ENCODE data around the gene CLDN1.

The CLDN1 gene

DNA sequence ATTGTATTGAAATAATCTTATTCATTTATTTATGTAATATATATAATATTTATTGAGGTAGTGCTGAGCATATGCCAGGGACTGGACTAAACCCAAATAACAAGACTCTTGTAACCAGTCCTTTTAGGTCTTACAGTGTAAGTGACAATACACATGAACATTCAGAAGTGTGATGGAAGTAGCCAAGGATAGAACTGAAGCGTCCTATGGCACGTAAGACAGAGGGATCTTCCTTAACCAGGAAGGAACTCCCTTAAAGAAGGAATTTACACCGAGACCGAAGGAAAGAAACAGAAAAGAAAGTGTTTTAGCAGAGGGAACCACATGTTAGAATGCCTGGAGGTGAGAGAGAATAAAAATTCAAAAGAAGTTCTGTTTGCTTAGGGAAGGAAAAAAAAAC lies 23.6 kb upstream of the CLDN1 start:
- ATAC-seq, result peak; percentile 21; the same call in 1 of the 3 replicates
- TF ChIP-seq TOX (CRISPR knock-in tag; IDR thresholded peaks at IDR 0.05; ENCODE audit: borderline replicate concordance) (no peak), PPARA (CRISPR knock-in tag; IDR thresholded peaks at IDR 0.05; ENCODE audit: borderline replicate concordance) (no peak), OSR1 (CRISPR knock-in tag; IDR thresholded peaks at IDR 0.05) (no peak), ZNF70 (CRISPR knock-in tag; IDR thresholded peaks at IDR 0.05) (no peak), TCF4 (CRISPR knock-in tag; IDR thresholded peaks at IDR 0.05; ENCODE audit: borderline replicate concordance) (no peak), ZNF8 (CRISPR knock-in tag; IDR thresholded peaks at IDR 0.05) (no peak), ZC3H10 (CRISPR knock-in tag; IDR thresholded peaks at IDR 0.05) (no peak), ZFP3 (CRISPR knock-in tag; IDR thresholded peaks at IDR 0.05) (no peak), ESRRG (CRISPR knock-in tag; IDR thresholded peaks at IDR 0.05) (no peak), GLIS3 (CRISPR knock-in tag; IDR thresholded peaks at IDR 0.05) (no peak)
- TF ChIP-seq, protein P1, sequence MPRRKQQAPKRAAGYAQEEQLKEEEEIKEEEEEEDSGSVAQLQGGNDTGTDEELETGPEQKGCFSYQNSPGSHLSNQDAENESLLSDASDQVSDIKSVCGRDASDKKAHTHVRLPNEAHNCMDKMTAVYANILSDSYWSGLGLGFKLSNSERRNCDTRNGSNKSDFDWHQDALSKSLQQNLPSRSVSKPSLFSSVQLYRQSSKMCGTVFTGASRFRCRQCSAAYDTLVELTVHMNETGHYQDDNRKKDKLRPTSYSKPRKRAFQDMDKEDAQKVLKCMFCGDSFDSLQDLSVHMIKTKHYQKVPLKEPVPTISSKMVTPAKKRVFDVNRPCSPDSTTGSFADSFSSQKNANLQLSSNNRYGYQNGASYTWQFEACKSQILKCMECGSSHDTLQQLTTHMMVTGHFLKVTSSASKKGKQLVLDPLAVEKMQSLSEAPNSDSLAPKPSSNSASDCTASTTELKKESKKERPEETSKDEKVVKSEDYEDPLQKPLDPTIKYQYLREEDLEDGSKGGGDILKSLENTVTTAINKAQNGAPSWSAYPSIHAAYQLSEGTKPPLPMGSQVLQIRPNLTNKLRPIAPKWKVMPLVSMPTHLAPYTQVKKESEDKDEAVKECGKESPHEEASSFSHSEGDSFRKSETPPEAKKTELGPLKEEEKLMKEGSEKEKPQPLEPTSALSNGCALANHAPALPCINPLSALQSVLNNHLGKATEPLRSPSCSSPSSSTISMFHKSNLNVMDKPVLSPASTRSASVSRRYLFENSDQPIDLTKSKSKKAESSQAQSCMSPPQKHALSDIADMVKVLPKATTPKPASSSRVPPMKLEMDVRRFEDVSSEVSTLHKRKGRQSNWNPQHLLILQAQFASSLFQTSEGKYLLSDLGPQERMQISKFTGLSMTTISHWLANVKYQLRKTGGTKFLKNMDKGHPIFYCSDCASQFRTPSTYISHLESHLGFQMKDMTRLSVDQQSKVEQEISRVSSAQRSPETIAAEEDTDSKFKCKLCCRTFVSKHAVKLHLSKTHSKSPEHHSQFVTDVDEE (CRISPR knock-in tag; IDR thresholded peaks at IDR 0.05), result no peak
- TF ChIP-seq, protein P2, sequence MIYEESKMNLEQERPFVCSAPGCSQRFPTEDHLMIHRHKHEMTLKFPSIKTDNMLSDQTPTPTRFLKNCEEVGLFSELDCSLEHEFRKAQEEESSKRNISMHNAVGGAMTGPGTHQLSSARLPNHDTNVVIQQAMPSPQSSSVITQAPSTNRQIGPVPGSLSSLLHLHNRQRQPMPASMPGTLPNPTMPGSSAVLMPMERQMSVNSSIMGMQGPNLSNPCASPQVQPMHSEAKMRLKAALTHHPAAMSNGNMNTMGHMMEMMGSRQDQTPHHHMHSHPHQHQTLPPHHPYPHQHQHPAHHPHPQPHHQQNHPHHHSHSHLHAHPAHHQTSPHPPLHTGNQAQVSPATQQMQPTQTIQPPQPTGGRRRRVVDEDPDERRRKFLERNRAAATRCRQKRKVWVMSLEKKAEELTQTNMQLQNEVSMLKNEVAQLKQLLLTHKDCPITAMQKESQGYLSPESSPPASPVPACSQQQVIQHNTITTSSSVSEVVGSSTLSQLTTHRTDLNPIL (CRISPR knock-in tag; IDR thresholded peaks at IDR 0.05; ENCODE audit: low read depth), result no peak
- TF ChIP-seq, protein P3, sequence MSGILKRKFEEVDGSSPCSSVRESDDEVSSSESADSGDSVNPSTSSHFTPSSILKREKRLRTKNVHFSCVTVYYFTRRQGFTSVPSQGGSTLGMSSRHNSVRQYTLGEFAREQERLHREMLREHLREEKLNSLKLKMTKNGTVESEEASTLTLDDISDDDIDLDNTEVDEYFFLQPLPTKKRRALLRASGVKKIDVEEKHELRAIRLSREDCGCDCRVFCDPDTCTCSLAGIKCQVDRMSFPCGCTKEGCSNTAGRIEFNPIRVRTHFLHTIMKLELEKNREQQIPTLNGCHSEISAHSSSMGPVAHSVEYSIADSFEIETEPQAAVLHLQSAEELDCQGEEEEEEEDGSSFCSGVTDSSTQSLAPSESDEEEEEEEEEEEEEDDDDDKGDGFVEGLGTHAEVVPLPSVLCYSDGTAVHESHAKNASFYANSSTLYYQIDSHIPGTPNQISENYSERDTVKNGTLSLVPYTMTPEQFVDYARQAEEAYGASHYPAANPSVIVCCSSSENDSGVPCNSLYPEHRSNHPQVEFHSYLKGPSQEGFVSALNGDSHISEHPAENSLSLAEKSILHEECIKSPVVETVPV (CRISPR knock-in tag; IDR thresholded peaks at IDR 0.05), result no peak
- TF ChIP-seq, protein P4, sequence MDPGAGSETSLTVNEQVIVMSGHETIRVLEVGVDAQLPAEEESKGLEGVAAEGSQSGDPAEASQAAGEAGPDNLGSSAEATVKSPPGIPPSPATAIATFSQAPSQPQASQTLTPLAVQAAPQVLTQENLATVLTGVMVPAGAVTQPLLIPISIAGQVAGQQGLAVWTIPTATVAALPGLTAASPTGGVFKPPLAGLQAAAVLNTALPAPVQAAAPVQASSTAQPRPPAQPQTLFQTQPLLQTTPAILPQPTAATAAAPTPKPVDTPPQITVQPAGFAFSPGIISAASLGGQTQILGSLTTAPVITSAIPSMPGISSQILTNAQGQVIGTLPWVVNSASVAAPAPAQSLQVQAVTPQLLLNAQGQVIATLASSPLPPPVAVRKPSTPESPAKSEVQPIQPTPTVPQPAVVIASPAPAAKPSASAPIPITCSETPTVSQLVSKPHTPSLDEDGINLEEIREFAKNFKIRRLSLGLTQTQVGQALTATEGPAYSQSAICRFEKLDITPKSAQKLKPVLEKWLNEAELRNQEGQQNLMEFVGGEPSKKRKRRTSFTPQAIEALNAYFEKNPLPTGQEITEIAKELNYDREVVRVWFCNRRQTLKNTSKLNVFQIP (CRISPR knock-in tag; IDR thresholded peaks at IDR 0.05; ENCODE audit: borderline replicate concordance, low read depth), result no peak

DNA sequence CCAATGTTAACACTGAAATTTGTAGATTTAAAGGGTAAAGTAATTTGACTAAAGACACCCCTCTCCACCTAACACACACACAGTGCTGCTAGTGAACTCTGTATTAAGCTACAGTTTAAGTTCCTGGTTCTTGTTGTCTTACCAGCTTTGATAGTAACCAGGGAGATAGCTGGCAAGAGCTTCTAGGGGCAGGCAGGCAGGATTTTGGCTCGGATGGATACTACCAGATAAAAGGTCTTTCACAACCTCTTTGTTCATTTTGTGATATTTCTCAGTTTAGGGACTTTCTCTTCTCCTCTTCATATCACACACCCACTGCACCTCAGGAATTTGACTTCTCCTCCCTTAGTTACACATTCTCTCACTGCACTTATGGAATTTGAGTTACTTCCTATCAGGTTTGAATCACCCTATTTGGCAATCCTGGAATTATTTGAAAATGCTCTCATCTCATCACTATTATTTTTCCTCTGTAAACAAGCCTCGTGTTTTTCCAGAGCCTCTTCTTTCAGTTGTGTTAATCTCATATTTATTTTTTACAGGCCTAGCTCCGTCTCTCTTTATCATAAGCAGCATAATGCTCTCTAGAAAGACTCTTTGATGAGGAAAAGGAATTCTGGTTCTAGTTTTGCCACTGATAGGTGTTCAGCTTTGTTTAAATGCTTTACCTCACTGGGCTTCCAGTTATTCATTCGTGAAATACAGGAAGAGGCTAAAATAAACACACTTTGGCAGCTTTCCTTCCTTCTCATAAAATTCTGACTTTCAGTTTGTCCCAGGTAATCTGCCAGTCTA lies 23.0 kb upstream of the CLDN1 start:
- TF ChIP-seq PPARA (CRISPR knock-in tag; IDR thresholded peaks at IDR 0.05; ENCODE audit: borderline replicate concordance), result no peak
- no peak for TF ChIP-seq ZC3H10 (CRISPR knock-in tag; IDR thresholded peaks at IDR 0.05)
- no peak for TF ChIP-seq CSDC2 (CRISPR knock-in tag; IDR thresholded peaks at IDR 0.05)
- TF ChIP-seq ZFP3 (CRISPR knock-in tag; IDR thresholded peaks at IDR 0.05), result no peak
- peak; percentile 85 for ATAC-seq

DNA sequence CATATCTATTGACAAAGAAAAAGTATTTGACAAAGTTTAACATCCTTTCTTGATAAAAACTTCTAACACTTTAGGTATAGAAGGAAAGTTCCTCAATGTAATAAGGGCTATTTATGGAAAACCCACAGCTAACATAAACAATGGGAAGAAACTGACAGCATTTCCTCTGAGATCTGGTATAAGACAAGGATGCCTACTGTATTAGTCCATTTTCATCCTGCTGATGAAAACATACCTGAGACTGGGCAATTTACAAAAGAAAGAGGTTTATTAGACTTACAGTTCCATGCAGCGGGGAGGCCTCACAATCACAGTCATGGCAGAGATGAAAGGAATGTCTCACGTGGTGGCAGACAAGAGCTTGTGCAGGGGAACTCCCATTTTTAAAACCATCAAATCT lies 17.8 kb upstream of the CLDN1 start:
- TF ChIP-seq, protein P1 (CRISPR knock-in tag; IDR thresholded peaks at IDR 0.05), result no peak
- no peak for TF ChIP-seq RARB (CRISPR knock-in tag; IDR thresholded peaks at IDR 0.05)
- no peak for TF ChIP-seq ZNF8 (CRISPR knock-in tag; IDR thresholded peaks at IDR 0.05)
- TF ChIP-seq, protein P2 (CRISPR knock-in tag; IDR thresholded peaks at IDR 0.05; ENCODE audit: low read depth), result no peak
- TF ChIP-seq, protein P5, sequence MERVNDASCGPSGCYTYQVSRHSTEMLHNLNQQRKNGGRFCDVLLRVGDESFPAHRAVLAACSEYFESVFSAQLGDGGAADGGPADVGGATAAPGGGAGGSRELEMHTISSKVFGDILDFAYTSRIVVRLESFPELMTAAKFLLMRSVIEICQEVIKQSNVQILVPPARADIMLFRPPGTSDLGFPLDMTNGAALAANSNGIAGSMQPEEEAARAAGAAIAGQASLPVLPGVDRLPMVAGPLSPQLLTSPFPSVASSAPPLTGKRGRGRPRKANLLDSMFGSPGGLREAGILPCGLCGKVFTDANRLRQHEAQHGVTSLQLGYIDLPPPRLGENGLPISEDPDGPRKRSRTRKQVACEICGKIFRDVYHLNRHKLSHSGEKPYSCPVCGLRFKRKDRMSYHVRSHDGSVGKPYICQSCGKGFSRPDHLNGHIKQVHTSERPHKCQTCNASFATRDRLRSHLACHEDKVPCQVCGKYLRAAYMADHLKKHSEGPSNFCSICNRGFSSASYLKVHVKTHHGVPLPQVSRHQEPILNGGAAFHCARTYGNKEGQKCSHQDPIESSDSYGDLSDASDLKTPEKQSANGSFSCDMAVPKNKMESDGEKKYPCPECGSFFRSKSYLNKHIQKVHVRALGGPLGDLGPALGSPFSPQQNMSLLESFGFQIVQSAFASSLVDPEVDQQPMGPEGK (CRISPR knock-in tag; IDR thresholded peaks at IDR 0.05; ENCODE audit: borderline replicate concordance), result no peak
- no peak for TF ChIP-seq OSR1 (CRISPR knock-in tag; IDR thresholded peaks at IDR 0.05)
- no peak for ATAC-seq
